ENCODE measurements around the gene GGA3. TPM values are rescaled to one million over a fixed set of nuclear protein-coding genes. Genes with fewer than 3 reads are reported as not detected.

The GGA3 gene
- total and polyA plus RNA-seq, 2 experiments from 2014 or later: 22.5 to 54.3 TPM

- ATAC-seq (no peak), DNase-seq (ENCODE audit: low spot score) (no peak)
- Histone ChIP-seq H3K79me2 (replicated peaks; ENCODE audit: insufficient read depth) (peaks cover 69% of the 10 kb centered on the region), H3K27ac (ENCODE audit: low read depth) (peak overlapping the region; percentile 74), H3K4me3 (no peak overlapping the region), H2AFZ (no peak overlapping the region), H3K9me2 (ENCODE audit: insufficient read depth) (no peaks in the 10 kb centered on the region), H4K20me1 (replicated peaks; ENCODE audit: insufficient read depth) (no peaks in the 10 kb centered on the region; the same call in 1 of the 2 replicates), H3K4me2 (no peak overlapping the region; the same call in 1 of the 2 replicates), H3K4me1 (ENCODE audit: insufficient read depth) (peaks cover 20% of the 10 kb centered on the region), H3F3A (replicated peaks; ENCODE audit: low read depth) (peaks cover 18% of the 10 kb centered on the region; the same call in 1 of the 2 replicates), H3K27me3 (ENCODE audit: insufficient read depth) (no peaks in the 10 kb centered on the region), H3K36me3 (ENCODE audit: insufficient read depth) (peaks cover 6% of the 10 kb centered on the region; the same call in 1 of the 2 replicates)
- Mint-ChIP-seq H3K36me3 (ENCODE audit: low read depth) (peaks cover 15% of the 10 kb centered on the region), H3K27me3 (ENCODE audit: insufficient read depth, low read depth, poor library complexity) (peaks cover 4% of the 10 kb centered on the region), H3K27ac (peak overlapping the region; percentile 6), H3K4me3 (no peak overlapping the region), H3K4me1 (peaks cover 41% of the 10 kb centered on the region), H3K9me3 (no peaks in the 10 kb centered on the region; the same call in 2 of the 3 replicates)
- TF ChIP-seq CTCF (conservative IDR thresholded peaks at IDR 0.05; ENCODE audit: low read depth in 2 of 2) (no peak), REST (IDR thresholded peaks at IDR 0.05; ENCODE audit: unreplicated experiment) (no peak), JUNB (IDR thresholded peaks at IDR 0.05; ENCODE audit: unreplicated experiment) (no peak), ZNF114 (CRISPR knock-in tag; IDR thresholded peaks at IDR 0.05) (no peak), POLR2AphosphoS5 (IDR thresholded peaks at IDR 0.05; ENCODE audit: low read depth) (no peak)
Observed at GRCh38 chr17:75249564-75249963, 11.8 kb downstream of the GGA3 start.

GRCh38 chr17:75246404-75246803 is 15.0 kb downstream of the GGA3 start:
- Histone ChIP-seq H4K20me1 (replicated peaks; ENCODE audit: insufficient read depth) (no peaks in the 10 kb centered on the region; the same call in 1 of the 2 replicates), H3F3A (replicated peaks; ENCODE audit: low read depth) (peaks cover 17% of the 10 kb centered on the region), H3K36me3 (ENCODE audit: insufficient read depth) (peaks cover 11% of the 10 kb centered on the region; the same call in 1 of the 2 replicates), H3K4me2 (no peak overlapping the region), H3K27ac (ENCODE audit: low read depth) (no peak overlapping the region), H3K27me3 (ENCODE audit: insufficient read depth) (no peaks in the 10 kb centered on the region), H3K79me2 (replicated peaks; ENCODE audit: insufficient read depth) (peaks cover 41% of the 10 kb centered on the region), H3K9me2 (ENCODE audit: insufficient read depth) (no peaks in the 10 kb centered on the region), H3K4me1 (ENCODE audit: insufficient read depth) (peaks cover 16% of the 10 kb centered on the region), H2AFZ (no peak overlapping the region), H3K4me3 (no peak overlapping the region)
- Mint-ChIP-seq H3K4me1 (peaks cover 15% of the 10 kb centered on the region), H3K4me3 (no peak overlapping the region), H3K27me3 (ENCODE audit: insufficient read depth, low read depth, poor library complexity) (peaks cover 7% of the 10 kb centered on the region), H3K36me3 (ENCODE audit: low read depth) (peaks cover 38% of the 10 kb centered on the region), H3K27ac (no peak overlapping the region), H3K9me3 (no peaks in the 10 kb centered on the region)
- DNase-seq (ENCODE audit: low spot score) (no peak), ATAC-seq (no peak)
- TF ChIP-seq NANOG (IDR thresholded peaks at IDR 0.05; ENCODE audit: borderline replicate concordance) (no peak), EZH2 (IDR thresholded peaks at IDR 0.05; ENCODE audit: low read depth, unreplicated experiment) (no peak), STAT1 (IDR thresholded peaks at IDR 0.05; ENCODE audit: unreplicated experiment) (no peak), CTCF (conservative IDR thresholded peaks at IDR 0.05; ENCODE audit: low read depth in 2 of 2) (no peak), JUNB (IDR thresholded peaks at IDR 0.05; ENCODE audit: unreplicated experiment) (no peak), POLR2AphosphoS5 (IDR thresholded peaks at IDR 0.05; ENCODE audit: low read depth) (no peak), ZNF114 (CRISPR knock-in tag; IDR thresholded peaks at IDR 0.05) (no peak), ETS1 (IDR thresholded peaks at IDR 0.05) (no peak), CREB1 (CRISPR knock-in tag; IDR thresholded peaks at IDR 0.05; ENCODE audit: low read depth) (no peak), EZH2phosphoT487 (IDR thresholded peaks at IDR 0.05; ENCODE audit: unreplicated experiment) (no peak)

Measured in GM23338 (cell line).